ENCODE data around the gene TOM1. TPM values are rescaled to one million over a fixed set of nuclear protein-coding genes. Genes with fewer than 3 reads are reported as not detected.
A peak's percentile ranks its signal among the peaks of the same experiment; 100 is the strongest.

TOM1 gene
- total RNA-seq, 1 donor from 2014 or later = 61.5 TPM

GRCh38 chr22:35307892-35308291 lies 8.2 kb downstream of the TOM1 start:
- H3K36me3 ChIP-seq (ENCODE audit: control insufficient read depth, insufficient read depth, low read length) = no peaks in the 10 kb centered on the region
- no peak for TF ChIP-seq CTCF (IDR thresholded peaks at IDR 0.05; ENCODE audit: insufficient read depth, low read length, poor library complexity, severe bottlenecking)

GRCh38 chr22:35308480-35309021 lies 8.9 kb downstream of the TOM1 start:
- H3K36me3 ChIP-seq (ENCODE audit: control insufficient read depth, insufficient read depth, low read length) = no peaks in the 10 kb centered on the region
- no peaks in the 10 kb centered on the region for H3K27me3 ChIP-seq (ENCODE audit: control insufficient read depth, insufficient read depth, low read length)
- TF ChIP-seq CTCF (IDR thresholded peaks at IDR 0.05; ENCODE audit: insufficient read depth, low read length, poor library complexity, severe bottlenecking) = no peak
- no peak overlapping the region for H3K4me3 ChIP-seq (ENCODE audit: low read depth, low read length)
- DNase-seq (ENCODE audit: low read depth) = no peak

More at GRCh38 chr22:35307892-35308291, 8.2 kb downstream of the TOM1 start:
- no peak for DNase-seq (ENCODE audit: low read depth)
- Histone ChIP-seq H3K27me3 (ENCODE audit: control insufficient read depth, insufficient read depth, low read length) (no peaks in the 10 kb centered on the region), H3K4me3 (ENCODE audit: low read depth, low read length) (no peak overlapping the region)

GRCh38 chr22:35310556-35311550 lies 11.2 kb downstream of the TOM1 start:
- peak; percentile 12 for TF ChIP-seq CTCF (IDR thresholded peaks at IDR 0.05; ENCODE audit: insufficient read depth, low read length, poor library complexity, severe bottlenecking)
- DNase-seq (ENCODE audit: low read depth) = no peak
- H3K4me3 ChIP-seq (ENCODE audit: low read depth, low read length) = no peak overlapping the region
- no peaks in the 10 kb centered on the region for H3K36me3 ChIP-seq (ENCODE audit: control insufficient read depth, insufficient read depth, low read length)
- H3K27me3 ChIP-seq (ENCODE audit: control insufficient read depth, insufficient read depth, low read length) = no peaks in the 10 kb centered on the region

GRCh38 chr22:35311551-35311999 lies 11.9 kb downstream of the TOM1 start:
- no peaks in the 10 kb centered on the region for H3K27me3 ChIP-seq (ENCODE audit: control insufficient read depth, insufficient read depth, low read length)
- no peak for TF ChIP-seq CTCF (IDR thresholded peaks at IDR 0.05; ENCODE audit: insufficient read depth, low read length, poor library complexity, severe bottlenecking)
- no peak for DNase-seq (ENCODE audit: low read depth)
- no peak overlapping the region for H3K4me3 ChIP-seq (ENCODE audit: low read depth, low read length)
- no peaks in the 10 kb centered on the region for H3K36me3 ChIP-seq (ENCODE audit: control insufficient read depth, insufficient read depth, low read length)

GRCh38 chr22:35312198-35313059 lies 12.7 kb downstream of the TOM1 start:
- Histone ChIP-seq H3K36me3 (ENCODE audit: control insufficient read depth, insufficient read depth, low read length) (no peaks in the 10 kb centered on the region), H3K4me3 (ENCODE audit: low read depth, low read length) (no peak overlapping the region), H3K27me3 (ENCODE audit: control insufficient read depth, insufficient read depth, low read length) (no peaks in the 10 kb centered on the region)
- no peak for DNase-seq (ENCODE audit: low read depth)
- no peak for TF ChIP-seq CTCF (IDR thresholded peaks at IDR 0.05; ENCODE audit: insufficient read depth, low read length, poor library complexity, severe bottlenecking)

Data from kidney epithelial cell (primary cell).